ENCODE data around the gene TNRC18.
"Not testable (repeated sequence)": the region's sequence is repeated elsewhere in the genome, so short reads cannot be mapped to it uniquely, and the experiment has no call there.

The TNRC18 gene

DNA sequence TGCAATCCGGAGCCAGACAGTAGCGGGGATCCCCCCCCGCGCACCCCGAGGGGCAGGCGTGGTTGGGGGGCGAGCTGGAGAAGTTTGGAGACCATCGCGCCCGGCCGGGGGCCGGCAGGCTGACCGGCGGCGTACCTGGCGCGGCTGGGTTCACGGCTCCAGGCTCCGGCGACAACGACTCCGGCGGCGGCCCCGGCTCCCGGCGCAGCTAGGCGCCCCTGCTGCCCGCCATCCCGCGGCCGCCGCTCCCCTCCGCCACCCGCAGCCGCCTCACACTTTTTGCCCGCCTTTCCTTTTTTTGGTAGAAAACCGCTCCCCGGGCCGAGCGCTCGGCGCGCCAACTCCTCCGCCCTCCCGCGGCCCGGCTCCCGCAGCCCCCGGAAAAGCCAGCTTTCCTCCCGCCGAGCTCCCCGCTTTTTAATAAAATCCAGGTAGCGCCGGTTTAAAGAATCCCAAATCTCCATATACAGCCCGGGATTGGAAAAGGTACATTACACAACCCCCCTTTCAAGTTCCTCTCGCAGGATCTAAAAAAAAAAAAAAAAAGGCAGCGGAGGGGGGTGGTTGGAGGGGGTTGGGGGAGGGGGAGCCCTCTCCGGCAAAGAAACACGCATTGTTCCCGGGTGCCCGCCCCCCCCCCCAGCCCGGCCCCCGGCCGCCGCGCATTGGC is at the start of gene TNRC18:
TNRC18 (minus strand) TSS at position 529 of the 670 bp plus-strand sequence. CDS start 2,588 bp downstream, outside the sequence.
- Histone ChIP-seq H3K36me3 (ENCODE audit: low read length) (no peaks in the 10 kb centered on the region), H3K27me3 (ENCODE audit: low read length) (0 out of 2 replicates have a peak, but pooled peaks cover 3% of the 10 kb centered on the region), H4K20me1 (ENCODE audit: low read depth, low read length) (no peaks in the 10 kb centered on the region), H3K9me2 (replicated peaks; ENCODE audit: insufficient read depth, low read length) (no peaks in the 10 kb centered on the region), H3K4me3 (ENCODE audit: insufficient read depth, low read length, poor library complexity, severe bottlenecking) (peak within 1 kb of the TSS; percentile 74), H3K4me2 (ENCODE audit: low read depth, low read length, poor library complexity, severe bottlenecking) (peak within 1 kb of the TSS; percentile 97), H3F3A (ENCODE audit: insufficient read depth) (0 out of 2 replicates have a peak, but pooled peaks cover 12% of the 10 kb centered on the region), H3K79me2 (ENCODE audit: insufficient read depth, low read length) (no peaks in the 10 kb centered on the region), H2AFZ (ENCODE audit: low read depth, low read length, severe bottlenecking) (peak within 1 kb of the TSS; percentile 87), H3K27ac (ENCODE audit: low read depth, low read length) (no peak within 1 kb of the TSS), H3K9ac (ENCODE audit: low read length) (peak within 1 kb of the TSS; percentile 60), H3K9me3 (ENCODE audit: insufficient read depth, low read length) (no peaks in the 10 kb centered on the region)
- peak; percentile 82; the same call in 1 of the 2 replicates for TF ChIP-seq EZH2phosphoT487 (conservative IDR thresholded peaks at IDR 0.05; ENCODE audit: low read length)
- TF ChIP-seq, protein P1, sequence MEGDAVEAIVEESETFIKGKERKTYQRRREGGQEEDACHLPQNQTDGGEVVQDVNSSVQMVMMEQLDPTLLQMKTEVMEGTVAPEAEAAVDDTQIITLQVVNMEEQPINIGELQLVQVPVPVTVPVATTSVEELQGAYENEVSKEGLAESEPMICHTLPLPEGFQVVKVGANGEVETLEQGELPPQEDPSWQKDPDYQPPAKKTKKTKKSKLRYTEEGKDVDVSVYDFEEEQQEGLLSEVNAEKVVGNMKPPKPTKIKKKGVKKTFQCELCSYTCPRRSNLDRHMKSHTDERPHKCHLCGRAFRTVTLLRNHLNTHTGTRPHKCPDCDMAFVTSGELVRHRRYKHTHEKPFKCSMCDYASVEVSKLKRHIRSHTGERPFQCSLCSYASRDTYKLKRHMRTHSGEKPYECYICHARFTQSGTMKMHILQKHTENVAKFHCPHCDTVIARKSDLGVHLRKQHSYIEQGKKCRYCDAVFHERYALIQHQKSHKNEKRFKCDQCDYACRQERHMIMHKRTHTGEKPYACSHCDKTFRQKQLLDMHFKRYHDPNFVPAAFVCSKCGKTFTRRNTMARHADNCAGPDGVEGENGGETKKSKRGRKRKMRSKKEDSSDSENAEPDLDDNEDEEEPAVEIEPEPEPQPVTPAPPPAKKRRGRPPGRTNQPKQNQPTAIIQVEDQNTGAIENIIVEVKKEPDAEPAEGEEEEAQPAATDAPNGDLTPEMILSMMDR (IDR thresholded peaks at IDR 0.05; ENCODE audit: insufficient read depth, low read length, poor library complexity, severe bottlenecking) = no peak

GRCh38 chr7:5472432-5473315 is 49.0 kb upstream of the TNRC18 start:
- Histone ChIP-seq H3K4me3 (ENCODE audit: insufficient read depth, low read length, poor library complexity, severe bottlenecking) (no peak overlapping the region), H2AFZ (ENCODE audit: low read depth, low read length, severe bottlenecking) (no peak overlapping the region), H3K9ac (ENCODE audit: low read length) (no peak overlapping the region), H3K4me2 (ENCODE audit: low read depth, low read length, poor library complexity, severe bottlenecking) (no peak overlapping the region), H3K36me3 (ENCODE audit: low read length) (no peaks in the 10 kb centered on the region), H3K27ac (ENCODE audit: low read depth, low read length) (no peak overlapping the region), H3F3A (ENCODE audit: insufficient read depth) (no peaks in the 10 kb centered on the region), H3K9me2 (replicated peaks; ENCODE audit: insufficient read depth, low read length) (no peaks in the 10 kb centered on the region), H3K27me3 (ENCODE audit: low read length) (no peaks in the 10 kb centered on the region), H4K20me1 (ENCODE audit: low read depth, low read length) (no peaks in the 10 kb centered on the region), H3K9me3 (ENCODE audit: insufficient read depth, low read length) (no peaks in the 10 kb centered on the region), H3K79me2 (ENCODE audit: insufficient read depth, low read length) (no peaks in the 10 kb centered on the region)
- TF ChIP-seq, protein P1 (IDR thresholded peaks at IDR 0.05; ENCODE audit: insufficient read depth, low read length, poor library complexity, severe bottlenecking) = no peak
- no peak for TF ChIP-seq EZH2phosphoT487 (conservative IDR thresholded peaks at IDR 0.05; ENCODE audit: low read length)

GRCh38 chr7:5471623-5472022 is 48.0 kb upstream of the TNRC18 start:
- H3K79me2 ChIP-seq (ENCODE audit: insufficient read depth, low read length); H3K4me3 ChIP-seq (ENCODE audit: insufficient read depth, low read length, poor library complexity, severe bottlenecking); H4K20me1 ChIP-seq (ENCODE audit: low read depth, low read length); H3K27me3 ChIP-seq (ENCODE audit: low read length); H3K9me2 ChIP-seq (replicated peaks; ENCODE audit: insufficient read depth, low read length); H3K27ac ChIP-seq (ENCODE audit: low read depth, low read length); H3K9ac ChIP-seq (ENCODE audit: low read length); H3K36me3 ChIP-seq (ENCODE audit: low read length); H2AFZ ChIP-seq (ENCODE audit: low read depth, low read length, severe bottlenecking); H3F3A ChIP-seq (ENCODE audit: insufficient read depth); H3K4me2 ChIP-seq (ENCODE audit: low read depth, low read length, poor library complexity, severe bottlenecking); H3K9me3 ChIP-seq (ENCODE audit: insufficient read depth, low read length): not testable (repeated sequence)

Data from SU-DHL-6 (cell line).